HG02571 (cell line): ENCODE results near the gene GRM5.
"Not testable (repeated sequence)": the region's sequence is repeated elsewhere in the genome, so short reads cannot be mapped to it uniquely, and the experiment has no call there.

ENCODE experiments used
- ATAC-seq: cut with Tn5 transposase; IDR thresholded peaks from one replicate; pipeline ENCODE4 v1.9.1; 2021; ENCODE audit warnings: mild to moderate bottlenecking, moderate library complexity; ENCODE audit not compliant: unreplicated experiment

Gene GRM5

DNA sequence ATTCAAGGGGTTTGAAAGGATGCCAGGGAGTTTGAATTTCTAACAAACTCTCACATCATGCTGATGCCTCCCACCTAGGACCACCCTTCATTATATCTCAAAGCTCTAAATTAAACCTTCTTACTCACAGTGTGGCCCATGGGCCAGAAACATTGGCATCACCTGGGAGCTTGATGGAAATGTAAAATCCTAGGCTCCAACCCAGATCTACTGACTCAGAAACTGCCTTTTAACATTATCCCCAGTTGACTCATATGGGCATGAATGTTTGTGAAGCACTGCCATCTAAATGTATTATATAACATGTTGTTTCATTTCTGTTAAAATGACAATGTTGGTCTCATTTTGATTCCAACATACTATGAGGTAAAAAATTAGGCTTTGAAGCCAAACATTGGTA is 90.3 kb downstream of the GRM5 start:
- not testable (repeated sequence) for ATAC-seq

DNA sequence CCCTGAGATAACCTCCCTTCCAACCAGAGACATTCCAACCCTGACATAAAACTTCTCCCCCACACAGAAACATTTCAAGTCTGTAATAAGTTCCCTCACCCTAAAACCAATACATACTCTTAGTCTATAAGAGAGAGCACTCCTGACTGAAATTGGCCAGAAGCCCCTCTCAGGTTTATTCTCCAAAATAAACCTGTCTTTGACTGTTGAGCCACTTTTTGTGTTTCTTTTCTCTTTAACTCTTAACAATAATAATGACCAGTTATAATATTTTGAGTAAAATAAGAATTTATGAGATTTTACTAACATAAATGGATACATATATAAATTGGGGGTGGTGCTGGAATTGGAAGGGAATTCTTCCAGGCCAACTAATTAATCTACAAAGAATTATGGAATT is 93.6 kb downstream of the GRM5 start:
- no peak for ATAC-seq

- not testable (repeated sequence) for ATAC-seq
These were observed 104.2 kb downstream of the GRM5 start for GRCh38 chr11:88961621-88962020.

DNA sequence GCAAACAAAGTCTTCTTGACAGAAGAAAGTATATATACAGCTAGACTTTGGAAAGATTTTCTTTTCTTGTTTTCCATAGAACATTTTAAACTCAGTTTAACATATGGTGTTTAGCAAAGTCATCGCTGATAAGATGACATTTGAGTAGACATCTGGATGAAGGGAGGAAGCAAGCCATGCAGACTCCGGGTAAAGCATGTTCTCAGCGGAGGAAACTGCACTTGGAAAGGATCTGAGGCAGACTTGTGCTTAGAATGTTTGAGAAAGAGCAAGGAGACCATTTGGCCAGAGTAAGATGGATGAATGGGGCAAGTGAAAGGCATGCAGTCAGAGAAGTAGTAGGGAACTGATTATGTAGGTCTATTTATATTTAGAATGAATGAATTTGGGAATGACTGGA is 105.9 kb downstream of the GRM5 start:
- not testable (repeated sequence) for ATAC-seq

- ATAC-seq, result no peak
These were observed 114.8 kb downstream of the GRM5 start for GRCh38 chr11:88950975-88951374.

- not testable (repeated sequence) for ATAC-seq
These were observed 116.9 kb downstream of the GRM5 start for GRCh38 chr11:88948908-88949307.

DNA sequence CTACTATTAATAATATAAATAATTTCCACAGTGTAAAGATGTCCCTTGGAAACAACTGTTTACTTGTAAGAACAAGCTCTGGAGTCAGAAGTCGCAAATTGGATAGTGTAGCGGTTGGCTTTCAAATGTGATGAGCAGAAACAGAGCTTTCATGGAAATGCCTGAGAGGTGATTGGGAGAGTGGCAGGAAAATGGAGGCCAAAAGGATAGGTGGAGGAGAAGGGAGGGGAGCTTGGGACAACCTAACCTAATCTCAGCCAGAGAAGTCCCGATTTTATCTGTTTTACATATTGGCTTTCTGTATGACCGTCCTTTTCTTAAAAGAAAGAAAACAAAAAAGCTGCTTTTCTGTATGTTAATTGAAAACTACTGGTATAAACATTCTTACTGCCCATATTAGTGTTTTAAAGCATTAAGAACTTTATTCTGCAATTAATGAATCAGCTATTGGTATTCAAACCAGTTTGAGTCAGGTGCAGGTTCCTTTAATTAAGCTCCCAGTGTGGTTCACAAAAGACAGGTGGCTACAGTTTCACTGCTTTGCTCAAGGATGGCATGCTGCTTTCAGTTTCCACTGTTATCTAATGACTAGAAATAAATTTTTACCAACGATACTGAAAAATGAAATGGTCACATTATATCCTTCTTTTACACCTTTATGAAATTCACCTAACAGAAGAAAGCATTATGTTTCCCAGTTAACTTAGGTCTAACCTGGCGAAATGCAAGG is 117.8 kb downstream of the GRM5 start:
- not testable (repeated sequence) for ATAC-seq

DNA sequence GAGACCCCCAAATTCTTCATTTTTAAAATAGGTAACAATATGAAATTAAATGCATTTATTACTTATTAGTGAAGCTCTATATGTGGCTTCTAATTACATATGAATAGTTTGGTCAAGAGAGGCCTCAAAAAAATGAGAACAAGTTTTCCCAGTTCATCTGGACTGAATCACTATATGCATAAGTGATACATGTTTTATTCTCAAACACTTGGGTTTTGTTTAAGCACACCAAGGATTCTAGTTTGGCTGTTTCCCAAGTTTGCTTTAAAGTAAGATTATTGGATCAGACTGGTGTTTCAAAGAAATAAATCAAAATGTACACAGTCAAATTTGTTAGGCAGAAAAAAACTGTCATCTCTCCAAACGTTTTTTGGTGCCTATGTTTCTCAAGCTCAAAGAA is 136.1 kb downstream of the GRM5 start:
- ATAC-seq, result not testable (repeated sequence)

DNA sequence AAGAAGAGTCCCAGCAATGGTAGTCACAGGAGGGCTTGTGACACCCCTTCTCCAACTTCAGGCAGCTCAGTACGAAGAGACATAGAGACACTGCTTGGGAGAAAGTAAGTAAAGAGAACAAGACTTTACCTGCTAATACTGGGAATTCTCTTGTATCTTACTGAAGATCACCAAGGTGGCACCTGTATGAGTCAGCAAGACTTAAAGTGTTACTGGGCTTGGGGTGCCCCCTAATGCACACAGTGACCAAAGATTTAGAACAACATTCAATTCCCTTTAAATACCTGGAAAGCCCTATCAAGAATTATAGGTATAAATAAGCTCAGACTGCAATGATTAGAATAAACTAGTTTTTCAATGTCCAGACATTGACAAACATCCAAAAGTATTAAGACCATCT is 148.7 kb downstream of the GRM5 start:
- not testable (repeated sequence) for ATAC-seq

DNA sequence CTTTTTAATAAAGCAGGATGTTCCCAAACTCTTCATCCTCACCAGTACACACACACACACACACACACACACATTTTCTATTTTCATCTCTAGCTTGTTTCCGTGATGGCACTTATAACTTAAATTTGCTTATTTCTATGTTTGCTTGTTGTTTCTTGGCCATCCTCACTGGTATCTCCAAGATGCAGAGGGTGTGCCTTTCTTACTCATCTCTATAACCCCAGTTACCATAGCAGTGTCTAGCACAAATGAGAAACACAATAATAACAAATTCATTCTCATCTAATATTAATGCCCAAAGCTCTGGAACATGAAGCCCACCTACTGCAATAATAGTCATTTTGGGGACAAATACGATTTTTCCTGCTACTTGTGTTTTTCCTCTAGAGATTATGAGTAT is 156.3 kb downstream of the GRM5 start:
- no peak for ATAC-seq

GRCh38 chr11:88901436-88901835 is 164.3 kb downstream of the GRM5 start:
- ATAC-seq, result not testable (repeated sequence)

GRCh38 chr11:88888855-88889254 is 176.9 kb downstream of the GRM5 start:
- ATAC-seq, result not testable (repeated sequence)

- no peak for ATAC-seq
These were observed 179.0 kb downstream of the GRM5 start for GRCh38 chr11:88886796-88887195.

GRCh38 chr11:88882800-88883199 is 183.0 kb downstream of the GRM5 start:
- ATAC-seq, result not testable (repeated sequence)

- no peak for ATAC-seq
These were observed 204.2 kb downstream of the GRM5 start for GRCh38 chr11:88861618-88862017.

DNA sequence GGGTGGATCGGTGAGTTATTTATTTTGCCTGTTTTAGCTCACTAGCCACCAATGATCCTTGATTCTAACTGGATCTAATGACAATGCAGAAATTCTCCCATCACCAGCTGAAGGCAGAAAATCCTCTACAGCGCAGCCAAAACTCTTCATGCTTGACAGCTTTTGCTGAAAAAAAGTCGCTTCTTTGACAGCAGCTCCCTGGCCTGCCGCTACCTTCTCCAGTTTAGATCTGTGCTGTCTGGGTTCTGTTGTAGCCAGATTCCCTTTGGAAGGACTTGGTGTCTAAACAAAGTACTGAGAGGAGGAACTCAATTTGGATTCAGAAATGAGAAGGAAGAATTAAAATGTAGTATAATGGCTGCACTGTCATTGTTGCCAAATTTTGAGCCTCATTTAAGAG is 205.4 kb downstream of the GRM5 start:
- not testable (repeated sequence) for ATAC-seq

DNA sequence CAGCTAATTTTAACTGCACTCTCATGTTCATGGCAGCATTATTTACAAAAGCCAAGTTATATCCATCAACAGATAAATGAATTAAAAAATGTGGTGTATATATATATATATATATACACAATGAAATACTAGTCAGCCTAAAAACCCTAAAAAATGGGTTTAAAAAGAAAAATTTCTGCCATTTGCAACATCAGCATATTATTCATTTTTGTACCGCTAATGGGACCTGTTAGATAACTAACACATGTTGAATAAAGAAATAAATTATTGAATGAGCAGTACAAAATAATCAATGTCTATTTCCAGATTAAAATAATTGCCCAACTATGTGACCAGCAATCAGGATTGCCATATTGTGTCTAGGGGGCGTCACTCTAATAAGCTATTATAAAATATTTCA is 211.8 kb downstream of the GRM5 start:
- ATAC-seq, result not testable (repeated sequence)

GRCh38 chr11:88851547-88851946 is 214.2 kb downstream of the GRM5 start:
- not testable (repeated sequence) for ATAC-seq

- ATAC-seq, result not testable (repeated sequence)
These were observed 216.0 kb downstream of the GRM5 start for GRCh38 chr11:88849773-88850172.

- no peak for ATAC-seq
These were observed 216.4 kb downstream of the GRM5 start for GRCh38 chr11:88849368-88849767.

DNA sequence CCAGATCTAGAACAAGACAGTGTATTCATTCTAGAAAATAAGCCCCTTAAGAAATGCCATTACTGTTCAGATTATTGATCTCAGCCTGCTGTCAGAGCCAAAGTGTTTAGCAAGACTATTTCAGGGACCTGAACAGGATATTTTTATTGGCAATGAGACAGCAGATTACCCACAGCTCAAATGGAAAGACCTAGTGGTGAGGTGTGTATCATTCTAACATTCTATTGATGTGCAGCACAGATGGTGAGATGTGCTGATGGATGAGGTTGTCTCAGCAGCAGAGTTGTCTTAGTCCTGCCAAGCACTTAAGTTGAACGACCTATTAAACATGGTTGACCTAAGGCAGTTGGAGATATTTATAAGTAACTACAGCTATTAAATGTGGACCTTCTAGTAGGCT is 219.5 kb downstream of the GRM5 start:
- ATAC-seq, result not testable (repeated sequence)

DNA sequence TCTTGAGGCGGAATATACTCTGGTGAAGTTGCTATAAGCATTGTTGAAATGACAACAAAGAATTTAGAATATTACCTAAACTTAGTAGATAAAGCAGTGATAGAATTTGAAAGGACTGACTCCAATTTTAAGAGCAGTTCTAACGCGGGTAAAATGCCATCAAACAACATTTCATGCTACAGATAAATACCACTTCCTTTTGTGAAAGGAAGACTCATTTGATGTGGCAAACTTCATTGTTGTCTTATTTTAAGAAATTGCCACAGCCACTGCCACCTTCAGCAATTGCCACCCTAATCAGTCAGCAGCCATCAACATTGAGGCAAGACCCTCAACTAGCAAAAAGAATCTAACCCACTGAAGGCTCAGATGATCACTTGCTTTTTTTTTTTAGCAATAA is 220.8 kb downstream of the GRM5 start:
- ATAC-seq, result not testable (repeated sequence)
